Activated CD8-positive, alpha-beta memory T cell treated with anti-CD3 and anti-CD28 coated beads for 1 hour (primary cell): ENCODE measurements around the gene FIBP.
A peak's percentile ranks its signal among the peaks of the same experiment; 100 is the strongest.

Experiments used
- DNase-seq, 2 donors: peaks; one replicate each; pipeline ENCODE4 v3.0.0-alpha.2; 2020; ENCODE audit warnings: low read depth in 1 of 2; ENCODE audit errors: extremely low read depth in 1 of 2

Gene FIBP

DNA sequence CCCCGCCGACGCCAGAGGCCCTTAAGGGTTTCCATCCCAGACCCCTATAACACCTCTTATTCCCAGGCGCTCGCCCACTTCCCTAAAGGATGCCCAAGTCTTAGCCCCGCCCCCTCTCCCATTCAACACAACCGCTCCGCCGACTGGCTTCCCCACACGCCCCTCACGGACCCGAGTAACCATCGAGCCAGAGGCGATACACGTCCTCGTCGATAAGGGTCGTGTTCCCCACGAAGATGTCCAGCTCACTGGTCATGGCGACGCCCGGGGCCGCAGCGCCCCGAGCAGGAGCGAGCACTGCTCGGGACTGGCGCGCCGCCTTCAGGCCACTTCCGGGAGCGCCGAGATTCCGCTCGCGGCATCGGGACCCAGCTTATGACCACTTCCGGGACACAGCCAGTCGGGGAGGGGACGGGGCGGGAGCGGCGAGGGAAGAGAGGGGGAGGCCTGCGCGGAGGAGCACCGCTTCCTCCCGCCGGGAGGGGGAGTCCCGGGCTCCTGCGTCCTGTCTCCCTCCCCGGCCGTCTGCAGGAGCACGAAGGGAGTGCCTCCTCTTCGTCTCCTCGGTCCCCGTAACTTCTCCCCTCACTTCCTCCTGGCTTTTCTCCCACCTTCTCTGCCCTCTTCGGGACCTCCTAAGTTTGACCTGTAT is at the start of gene FIBP:
FIBP (minus strand) TSS at position 309 of the 652 bp plus-strand sequence; CDS start at position 256, 53 bp downstream.
- peak; percentile 90 to 92 for DNase-seq

DNA sequence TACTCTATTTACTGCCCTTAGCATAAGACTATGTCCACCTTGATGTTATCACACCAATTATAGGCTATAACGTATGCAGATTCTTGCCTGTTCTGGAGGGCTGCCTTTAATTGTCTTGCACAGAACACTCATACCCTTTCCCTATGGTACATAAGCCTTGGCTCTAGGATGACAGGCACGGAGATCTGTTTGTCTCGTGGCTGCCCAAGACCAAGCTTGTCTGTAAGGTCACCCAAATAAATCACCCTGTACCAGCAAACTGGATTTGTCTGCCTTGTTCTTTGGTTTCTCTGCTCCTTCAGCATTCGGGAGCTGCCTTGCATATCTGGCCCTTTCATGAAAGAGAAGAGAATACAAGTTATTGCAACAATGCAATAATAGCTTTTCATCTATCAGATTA is 49.5 kb upstream of the FIBP start:
- DNase-seq, result no peak

DNA sequence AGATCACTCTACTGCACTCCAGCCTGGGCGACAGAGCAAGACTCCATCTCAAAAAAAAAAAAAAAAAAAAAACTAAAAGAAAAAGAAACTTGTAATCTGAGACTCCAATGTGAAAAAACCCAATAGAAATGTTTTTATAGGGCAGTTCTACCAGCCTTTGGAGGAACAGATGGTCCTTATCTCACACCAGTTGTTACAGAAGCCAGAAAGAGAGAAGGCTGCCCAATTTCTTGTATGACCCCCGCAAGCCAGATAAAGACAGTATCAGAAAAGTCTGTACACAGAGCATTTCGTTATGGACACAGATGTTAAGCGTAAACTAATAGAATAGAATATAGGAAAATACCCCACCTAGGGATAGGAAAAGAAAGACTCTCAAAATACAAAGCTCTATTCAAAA is 45.7 kb upstream of the FIBP start:
- DNase-seq, result no peak

- DNase-seq, result no peak
Observed at GRCh38 chr11:65932558-65932919, 44.3 kb upstream of the FIBP start.

DNA sequence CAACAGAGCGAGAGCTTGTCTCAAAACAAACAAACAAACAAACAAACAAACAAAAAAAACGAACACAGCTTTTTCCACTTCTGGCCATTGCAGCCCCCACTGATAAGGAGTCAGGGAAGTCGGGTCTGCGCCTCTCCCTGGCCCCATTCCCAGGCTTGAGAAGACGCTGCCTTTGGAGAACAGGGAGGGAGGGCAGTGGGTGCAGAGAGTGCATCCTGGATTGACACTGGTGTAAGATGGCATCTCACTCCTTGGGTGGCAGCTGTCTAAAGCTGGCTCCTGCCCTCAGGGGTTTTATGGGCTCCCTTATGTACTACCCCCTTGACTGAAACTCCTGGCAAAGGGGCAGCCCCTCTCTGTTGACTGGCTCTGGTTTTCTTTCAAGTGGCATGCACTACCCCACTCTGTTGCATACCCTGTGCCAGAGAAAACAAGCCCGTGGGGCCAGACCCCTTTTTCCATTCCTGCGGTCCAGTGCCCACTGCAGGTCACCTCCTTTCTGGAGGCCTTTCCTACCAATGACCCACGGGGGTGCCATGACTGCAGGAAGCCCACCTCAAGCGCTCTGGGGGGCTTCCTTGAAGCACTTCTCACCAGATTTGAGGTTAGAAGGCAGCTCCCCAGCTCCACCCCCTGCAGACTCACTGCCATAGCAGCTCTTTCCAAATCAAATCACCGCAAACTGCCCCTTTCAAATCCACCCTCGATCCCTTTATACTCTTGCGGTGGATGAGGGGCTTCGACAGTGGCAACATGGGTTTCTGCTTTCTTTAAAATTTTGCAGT is 43.7 kb upstream of the FIBP start:
- no peak for DNase-seq

DNA sequence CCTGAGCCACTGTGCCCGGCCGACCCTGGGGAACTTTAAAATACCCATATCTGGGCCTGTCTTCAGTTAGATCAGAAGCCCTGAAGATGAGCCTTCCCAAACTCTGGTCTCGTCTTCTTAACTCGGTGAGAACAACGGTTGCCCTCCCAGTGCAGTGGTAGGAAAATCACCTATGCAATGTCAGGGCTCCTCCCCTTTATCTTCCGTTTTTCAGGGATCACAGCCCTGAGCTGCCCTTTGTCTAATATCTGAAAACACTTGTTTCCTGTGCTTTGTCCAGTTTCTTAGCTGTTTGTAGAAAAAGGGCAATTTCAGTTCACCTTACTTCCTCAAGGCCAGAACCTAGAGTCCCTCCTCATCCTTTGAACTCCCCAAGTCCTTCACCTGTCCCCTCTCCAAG is 40.4 kb upstream of the FIBP start:
- DNase-seq, result no peak

DNA sequence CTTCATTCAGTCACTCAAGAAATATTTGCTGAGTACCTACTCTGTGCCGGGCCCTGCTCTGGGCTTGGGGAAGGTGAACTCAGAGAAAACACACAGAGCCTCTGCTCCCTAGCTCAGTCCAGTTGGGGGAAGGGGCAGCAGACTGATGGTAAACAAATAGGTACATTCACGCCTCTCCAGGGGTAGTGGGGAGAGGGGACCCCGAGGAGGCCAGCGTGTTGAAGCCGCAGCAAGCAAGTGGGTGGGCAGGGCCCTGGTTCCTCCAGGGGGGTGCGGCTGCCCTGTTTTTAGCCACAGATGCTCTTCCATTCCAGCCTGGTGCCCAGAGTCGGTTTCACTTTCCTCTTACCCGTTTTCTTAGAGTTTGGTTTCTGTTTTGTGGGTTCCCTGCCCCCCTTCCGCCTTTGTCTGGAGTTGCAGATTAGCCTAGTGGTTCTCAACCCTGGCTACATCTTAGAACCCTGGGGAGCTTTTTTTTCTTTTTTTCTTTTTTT is 39.7 kb upstream of the FIBP start:
- peak; percentile 43 to 56 for DNase-seq

DNA sequence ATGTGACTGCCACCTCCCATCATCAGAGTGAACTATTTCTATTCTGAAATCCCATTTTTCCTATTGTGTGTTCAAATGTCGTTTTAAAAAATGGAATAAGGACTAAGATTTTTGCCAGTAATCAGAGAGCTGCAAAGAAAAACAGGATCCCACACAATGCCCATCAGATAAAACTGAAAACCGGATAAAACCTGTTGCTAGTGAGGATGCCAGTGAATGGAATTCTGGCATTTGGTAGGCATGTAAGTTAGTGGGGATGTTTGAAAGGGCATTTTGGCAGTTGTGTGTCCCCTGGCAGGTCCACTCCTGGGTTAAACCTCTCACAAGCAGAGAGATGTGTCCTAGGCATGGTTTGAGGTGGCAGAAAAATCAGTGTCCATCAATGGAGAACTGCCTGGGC is 37.1 kb upstream of the FIBP start:
- DNase-seq, result no peak

GRCh38 chr11:65922565-65922964 is 34.3 kb upstream of the FIBP start:
- DNase-seq, result no peak

DNA sequence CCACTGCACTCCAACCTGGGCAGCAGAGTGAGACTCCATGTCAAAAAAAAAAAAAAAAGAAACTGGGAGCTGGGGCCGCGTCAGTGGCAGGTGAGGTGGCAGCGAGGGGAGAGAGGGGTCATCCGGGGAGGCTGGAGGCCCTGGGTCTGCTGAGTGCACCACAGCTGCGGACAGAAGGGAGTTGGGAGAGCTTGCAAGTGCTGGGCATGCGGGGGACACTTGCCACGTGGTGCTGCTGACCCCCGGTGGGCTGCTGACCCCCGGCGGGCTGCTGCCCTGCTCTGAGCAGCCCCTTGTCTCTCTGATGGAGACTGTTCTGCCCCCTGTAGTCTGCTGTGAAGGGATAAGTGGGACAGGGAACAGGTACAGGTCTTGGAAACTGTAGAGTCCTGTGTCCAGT is 33.6 kb upstream of the FIBP start:
- DNase-seq, result no peak

DNA sequence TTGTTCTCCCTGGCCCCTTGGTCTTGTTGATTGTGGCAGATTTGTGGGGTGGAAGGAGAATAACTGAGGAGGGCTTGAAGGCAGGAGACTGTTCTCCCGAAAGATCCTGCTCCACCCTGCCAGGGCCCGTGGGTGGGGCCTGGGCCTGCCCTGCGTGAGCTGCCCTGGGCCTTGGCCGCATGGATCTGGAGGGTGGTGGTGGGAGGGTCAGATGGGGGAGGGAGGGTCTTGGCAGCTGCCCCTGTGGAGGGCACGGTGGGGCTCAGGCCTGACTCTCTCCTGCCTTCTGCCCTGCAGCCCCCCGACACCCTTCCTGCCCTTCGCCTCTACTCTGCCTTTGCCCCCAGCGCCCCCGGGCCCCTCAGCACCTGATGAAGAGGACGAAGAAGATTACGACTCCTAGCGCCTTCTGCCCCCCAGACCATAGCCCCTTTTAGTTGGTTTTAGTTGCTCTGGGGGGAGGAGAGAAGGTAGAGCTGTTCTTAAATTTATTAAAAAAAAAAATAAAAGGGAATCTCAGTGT is 32.8 kb upstream of the FIBP start:
- no peak for DNase-seq

- DNase-seq, result no peak
Observed at GRCh38 chr11:65920372-65920802, 32.1 kb upstream of the FIBP start.

- DNase-seq, result peak; percentile 11 to 41
Observed at GRCh38 chr11:65919573-65920371, 31.5 kb upstream of the FIBP start.

- peak; percentile 96 to 100 for DNase-seq
Observed at GRCh38 chr11:65919141-65919572, 30.9 kb upstream of the FIBP start, which contains the start of gene DRAP1. TSS of gene DRAP1 (plus strand) at chr11:65919426. CDS start at chr11:65919502, 76 bp downstream.

DNA sequence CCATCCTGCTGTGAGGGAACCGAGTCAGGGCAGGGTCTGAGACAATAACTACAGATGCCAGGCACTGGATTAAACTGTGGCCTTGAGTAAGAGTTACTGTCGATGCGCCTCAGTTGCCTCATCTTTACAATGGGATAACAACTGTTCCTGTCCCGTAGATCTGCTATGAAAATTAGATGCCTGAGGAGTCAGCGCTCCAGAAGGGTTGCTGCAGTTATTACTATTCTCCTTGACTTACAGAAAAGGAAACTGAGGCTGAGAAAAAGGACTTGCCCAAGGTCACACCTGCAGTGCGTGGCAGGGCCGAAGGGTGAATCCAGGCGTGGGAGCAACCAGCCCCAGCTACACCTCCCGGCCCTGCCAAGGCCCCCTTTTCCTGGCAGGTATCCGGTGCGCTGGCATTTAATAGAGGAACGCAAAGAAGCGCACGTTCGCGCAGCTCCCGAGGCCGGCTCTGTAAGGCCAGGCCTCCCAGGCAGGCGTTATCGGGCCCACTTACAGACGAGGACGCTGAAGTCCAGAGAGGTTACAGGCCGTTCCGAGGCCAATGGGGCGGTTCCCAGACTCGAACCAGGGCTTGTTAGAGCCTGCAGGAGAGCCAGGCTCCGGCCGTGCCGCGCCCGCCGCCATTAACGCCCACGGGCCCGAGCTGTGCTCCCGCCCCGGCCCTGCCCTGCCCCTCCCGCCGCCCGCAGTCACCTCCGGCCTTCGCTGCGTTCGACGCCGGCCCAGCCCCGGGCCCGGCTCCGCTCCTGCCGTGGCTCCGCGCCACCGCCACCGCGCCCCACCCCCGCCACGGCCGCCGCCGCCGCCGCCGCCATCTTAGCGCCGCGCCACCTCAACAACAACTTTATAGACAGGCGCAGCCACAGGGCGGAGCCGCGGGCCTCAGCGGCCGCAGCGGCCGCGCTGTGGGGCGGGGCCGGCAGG is 30.2 kb upstream of the FIBP start, which contains the start of gene C11orf68:
C11orf68 (minus strand) TSS at position 852 of the 930 bp plus-strand sequence; CDS start at position 821, 31 bp downstream.
- DNase-seq, result no peak

- no peak for DNase-seq
Observed at GRCh38 chr11:65917434-65918210, 29.4 kb upstream of the FIBP start.

DNA sequence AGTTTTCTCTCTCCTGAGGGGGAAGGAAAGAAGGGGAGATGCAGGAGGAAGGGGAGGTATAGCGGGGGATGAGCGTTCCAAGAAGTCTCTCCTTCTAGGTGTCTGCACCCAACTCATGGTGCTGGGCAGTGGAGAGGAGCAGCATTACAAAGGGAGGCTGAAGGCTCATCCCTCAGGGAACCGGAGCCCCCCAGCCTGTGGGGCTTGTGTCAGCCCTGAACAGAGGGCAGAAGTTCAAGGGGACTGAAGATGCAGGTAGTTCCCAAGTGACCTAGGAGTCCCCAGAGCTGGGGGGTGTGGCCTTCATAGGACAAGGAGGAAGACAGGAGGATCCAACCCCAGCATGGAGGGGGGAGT is 28.8 kb upstream of the FIBP start:
- DNase-seq, result no peak

DNA sequence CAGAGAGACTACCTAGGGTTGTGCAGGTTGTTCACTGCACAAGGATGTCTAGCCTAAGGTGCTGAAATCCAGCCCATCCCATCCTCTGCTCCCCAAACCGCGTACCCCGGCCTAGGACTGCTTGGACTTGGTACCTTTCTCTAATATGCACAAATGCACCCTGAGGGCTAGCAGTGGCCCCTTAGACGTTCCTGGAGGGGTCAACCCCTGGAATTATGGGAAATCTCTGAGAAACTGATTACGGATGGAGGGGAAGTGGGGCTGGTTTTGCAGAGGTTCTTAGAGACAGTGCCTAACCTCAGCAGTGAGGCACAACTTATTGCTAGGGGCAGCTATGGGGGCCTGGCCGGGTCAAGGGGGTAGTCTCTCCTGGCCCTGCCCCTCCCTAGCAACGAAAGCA is 28.1 kb upstream of the FIBP start:
- no peak for DNase-seq

DNA sequence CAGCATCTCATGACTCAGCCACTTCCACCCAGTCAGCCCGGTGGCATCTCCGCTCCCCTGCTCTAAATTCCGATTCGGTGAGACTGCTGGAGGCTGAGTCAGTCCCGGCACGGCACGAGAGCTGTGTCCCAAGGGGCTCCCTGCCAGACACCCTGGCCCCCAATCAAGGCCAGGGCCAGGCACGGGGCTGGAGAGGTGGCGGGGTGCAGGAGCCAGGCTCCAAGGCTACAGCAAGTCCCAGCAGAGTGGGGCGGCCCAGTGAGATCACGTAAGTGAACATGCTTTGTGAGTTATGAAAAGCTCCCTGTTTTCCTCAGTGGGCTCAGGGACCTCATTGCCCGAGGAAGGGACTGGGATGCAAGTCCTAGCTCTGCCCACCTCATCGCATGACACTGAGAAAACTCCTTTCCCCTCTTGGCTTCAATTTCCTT is 27.6 kb upstream of the FIBP start:
- DNase-seq, result no peak
